GM12864 (cell line): ENCODE results near the gene TRIM34.
"Not testable (repeated sequence)": the region's sequence is repeated elsewhere in the genome, so short reads cannot be mapped to it uniquely, and the experiment has no call there.

Experiments
- DNase-seq: peaks from one replicate; pipeline ENCODE4 v3.0.0-alpha.2; 2011; ENCODE audit warnings: low read depth
- H3K4me3 ChIP-seq: 2 replicates; pipeline ENCODE4 v1.5.1; 2011; ENCODE audit warnings: mild to moderate bottlenecking, low read depth, low read length, control low read depth
- TF ChIP-seq, protein P1 (sequence below): IDR thresholded peaks from 2 replicates; pipeline ENCODE4 v1.5.1; 2011; ENCODE audit warnings: low read depth, mild to moderate bottlenecking, moderate library complexity, low read length, control low read depth, inconsistent platforms; ENCODE audit errors: missing control alignments

The TRIM34 gene

DNA sequence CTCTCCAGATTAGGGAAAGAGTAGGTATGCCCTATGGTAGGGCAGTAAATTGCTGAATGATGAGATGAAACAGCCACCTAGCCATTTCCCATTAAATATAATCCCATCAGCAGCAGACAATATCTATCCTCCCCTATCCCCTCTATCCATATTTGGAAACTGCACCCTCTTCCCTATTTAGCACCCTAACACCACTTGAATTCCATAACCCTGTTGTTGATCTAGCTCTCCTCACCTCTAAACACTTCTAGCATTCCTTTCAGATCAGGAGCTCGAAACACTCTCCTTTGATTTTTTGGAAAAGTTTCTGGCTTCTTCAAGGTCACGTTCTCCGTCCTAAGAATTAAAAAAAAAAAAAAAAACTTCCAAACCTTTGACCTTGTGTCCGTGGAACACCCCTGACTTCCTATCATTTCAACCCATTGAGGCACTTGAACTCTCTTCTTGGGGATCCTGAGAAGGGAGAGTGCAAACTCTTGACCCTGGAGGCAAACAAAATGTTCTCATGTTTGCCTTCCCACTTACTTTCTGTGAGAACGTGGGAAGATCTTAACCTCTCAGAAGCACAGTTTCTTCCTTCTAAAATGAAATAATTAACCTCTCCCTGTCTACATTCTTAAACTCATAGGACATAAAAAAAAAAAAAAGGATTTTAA, 41.1 kb downstream of the TRIM34 start:
- DNase-seq = no peak
- TF ChIP-seq, protein P1, sequence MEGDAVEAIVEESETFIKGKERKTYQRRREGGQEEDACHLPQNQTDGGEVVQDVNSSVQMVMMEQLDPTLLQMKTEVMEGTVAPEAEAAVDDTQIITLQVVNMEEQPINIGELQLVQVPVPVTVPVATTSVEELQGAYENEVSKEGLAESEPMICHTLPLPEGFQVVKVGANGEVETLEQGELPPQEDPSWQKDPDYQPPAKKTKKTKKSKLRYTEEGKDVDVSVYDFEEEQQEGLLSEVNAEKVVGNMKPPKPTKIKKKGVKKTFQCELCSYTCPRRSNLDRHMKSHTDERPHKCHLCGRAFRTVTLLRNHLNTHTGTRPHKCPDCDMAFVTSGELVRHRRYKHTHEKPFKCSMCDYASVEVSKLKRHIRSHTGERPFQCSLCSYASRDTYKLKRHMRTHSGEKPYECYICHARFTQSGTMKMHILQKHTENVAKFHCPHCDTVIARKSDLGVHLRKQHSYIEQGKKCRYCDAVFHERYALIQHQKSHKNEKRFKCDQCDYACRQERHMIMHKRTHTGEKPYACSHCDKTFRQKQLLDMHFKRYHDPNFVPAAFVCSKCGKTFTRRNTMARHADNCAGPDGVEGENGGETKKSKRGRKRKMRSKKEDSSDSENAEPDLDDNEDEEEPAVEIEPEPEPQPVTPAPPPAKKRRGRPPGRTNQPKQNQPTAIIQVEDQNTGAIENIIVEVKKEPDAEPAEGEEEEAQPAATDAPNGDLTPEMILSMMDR = no peak
- no peak overlapping the region for H3K4me3 ChIP-seq

DNA sequence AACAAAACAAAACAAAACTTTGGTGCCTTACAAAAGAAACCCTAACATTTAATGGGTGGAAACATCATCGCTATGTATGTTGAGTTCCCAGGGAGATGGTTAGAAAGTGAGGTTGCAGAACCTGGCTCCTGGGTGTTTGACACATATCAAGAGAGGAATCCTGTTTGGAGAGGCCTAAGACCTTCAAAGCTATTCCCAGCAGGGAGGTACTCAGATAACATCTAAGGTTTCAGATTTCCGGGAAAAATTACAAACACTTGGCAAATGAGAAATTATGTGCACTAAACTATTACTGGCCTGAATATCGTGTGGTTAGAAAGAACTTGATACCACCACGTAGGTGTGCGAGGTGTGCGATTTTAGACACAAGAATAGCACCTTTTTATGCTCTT, 41.6 kb downstream of the TRIM34 start:
- no peak overlapping the region for H3K4me3 ChIP-seq
- TF ChIP-seq, protein P1 = no peak
- DNase-seq = no peak

DNA sequence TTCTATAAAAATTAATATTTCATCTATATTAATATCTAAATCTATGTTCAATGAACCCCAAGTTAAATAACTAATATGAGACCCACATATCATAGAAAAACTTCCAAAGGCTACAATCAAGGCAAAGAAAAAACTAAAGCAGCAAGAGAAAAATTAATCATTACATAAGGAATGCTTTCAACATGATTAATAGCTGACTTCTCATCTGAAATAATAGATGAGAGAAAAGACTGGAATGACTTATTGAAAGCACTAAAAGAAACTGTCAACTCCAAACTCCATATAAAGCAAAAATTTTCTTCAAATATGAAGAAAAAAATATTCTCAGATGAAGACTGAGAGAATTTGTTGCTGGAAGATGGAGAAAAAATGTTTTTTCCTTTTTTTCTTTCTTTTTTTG, 47.0 kb downstream of the TRIM34 start:
- TF ChIP-seq, protein P1 = no peak
- no peak overlapping the region for H3K4me3 ChIP-seq
- no peak for DNase-seq

DNA sequence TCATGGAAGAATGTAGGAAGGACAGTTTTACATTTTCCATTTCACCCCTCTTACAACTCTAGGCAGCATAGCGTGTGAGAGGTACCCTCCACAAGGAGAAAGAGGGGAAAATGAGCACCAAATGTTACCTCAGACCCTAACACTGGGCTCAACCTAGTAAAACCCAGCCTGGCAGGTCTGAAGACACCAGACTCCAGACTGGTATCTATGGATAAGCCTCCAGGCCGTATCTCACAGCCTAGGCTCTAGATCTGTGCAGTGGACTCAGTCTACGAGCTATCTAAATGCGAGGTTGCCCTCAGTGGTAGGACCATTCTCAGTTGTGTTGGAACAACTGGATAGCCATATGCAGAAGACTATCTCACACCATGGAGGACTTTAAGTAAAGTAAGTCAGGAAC, 49.6 kb downstream of the TRIM34 start:
- no peak overlapping the region for H3K4me3 ChIP-seq
- TF ChIP-seq, protein P1 = no peak
- DNase-seq = no peak

DNA sequence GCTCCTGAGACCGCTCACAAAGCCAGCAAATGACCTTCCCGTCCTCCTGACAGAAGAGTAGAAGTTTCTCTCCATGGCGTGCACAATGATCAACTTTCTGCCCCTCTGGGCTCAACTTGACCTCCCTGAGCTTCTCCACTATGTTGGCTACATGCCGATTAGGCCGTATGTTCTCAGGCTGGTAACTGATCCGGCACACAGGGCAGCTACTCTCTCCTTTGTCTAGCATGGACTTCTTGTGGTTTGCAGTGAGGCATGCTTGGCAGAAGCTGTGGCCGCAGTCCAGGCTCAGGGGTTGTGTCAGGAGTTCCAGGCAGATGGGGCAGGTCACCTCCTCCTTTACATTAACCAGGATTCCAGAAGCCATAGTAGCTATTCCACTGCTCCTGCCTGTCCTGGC, 55.0 kb downstream of the TRIM34 start:
- H3K4me3 ChIP-seq = no peak overlapping the region
- no peak for DNase-seq
- TF ChIP-seq, protein P1 = no peak

DNA sequence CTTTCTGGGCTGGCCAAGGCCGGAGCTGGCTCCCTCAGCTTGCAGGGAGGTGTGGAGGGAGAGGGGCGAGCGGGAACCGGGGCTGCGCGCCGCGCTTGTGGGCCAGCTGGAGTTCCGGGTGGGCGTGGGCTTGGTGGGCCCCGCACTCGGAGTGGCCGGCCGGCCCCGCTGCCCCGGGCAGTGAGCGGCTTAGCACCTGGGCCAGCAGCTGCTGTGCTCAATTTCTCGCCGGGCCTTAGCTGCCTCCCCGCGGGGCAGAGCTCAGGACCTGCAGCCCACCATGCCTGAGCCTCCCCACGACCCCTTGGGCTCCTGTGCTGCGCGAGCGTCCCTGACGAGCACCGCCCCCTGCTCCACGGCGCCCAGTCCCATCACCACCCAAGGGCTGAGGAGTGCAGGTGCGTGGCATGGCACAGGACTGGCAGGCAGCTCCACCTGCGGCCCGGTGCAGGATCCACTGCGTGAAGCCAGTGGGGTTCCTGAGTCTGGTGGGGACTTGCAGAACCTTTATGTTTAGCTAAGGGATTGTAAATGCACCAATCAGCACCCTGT, 58.2 kb downstream of the TRIM34 start:
- H3K4me3 ChIP-seq, DNase-seq: not testable (repeated sequence)

DNA sequence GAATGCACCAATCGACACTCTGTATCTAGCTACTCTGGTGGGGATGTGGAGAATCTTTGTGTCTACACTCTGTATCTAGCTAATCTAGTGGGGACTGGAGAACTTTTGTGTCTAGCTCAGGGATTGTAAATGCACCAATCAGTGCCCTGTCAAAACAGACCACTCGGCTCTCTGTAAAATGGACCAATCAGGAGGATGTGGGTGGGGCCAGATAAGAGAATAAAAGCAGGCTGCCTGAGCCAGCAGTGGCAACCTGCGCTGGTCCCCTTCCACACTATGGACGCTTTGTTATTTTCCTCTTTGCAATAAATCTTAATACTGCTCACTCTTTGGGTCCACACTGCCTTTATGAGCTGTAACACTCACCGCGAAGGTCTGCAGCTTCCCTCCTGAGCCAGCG, 58.8 kb downstream of the TRIM34 start:
- peak overlapping the region; percentile 49 for H3K4me3 ChIP-seq
- not testable (repeated sequence) for DNase-seq

DNA sequence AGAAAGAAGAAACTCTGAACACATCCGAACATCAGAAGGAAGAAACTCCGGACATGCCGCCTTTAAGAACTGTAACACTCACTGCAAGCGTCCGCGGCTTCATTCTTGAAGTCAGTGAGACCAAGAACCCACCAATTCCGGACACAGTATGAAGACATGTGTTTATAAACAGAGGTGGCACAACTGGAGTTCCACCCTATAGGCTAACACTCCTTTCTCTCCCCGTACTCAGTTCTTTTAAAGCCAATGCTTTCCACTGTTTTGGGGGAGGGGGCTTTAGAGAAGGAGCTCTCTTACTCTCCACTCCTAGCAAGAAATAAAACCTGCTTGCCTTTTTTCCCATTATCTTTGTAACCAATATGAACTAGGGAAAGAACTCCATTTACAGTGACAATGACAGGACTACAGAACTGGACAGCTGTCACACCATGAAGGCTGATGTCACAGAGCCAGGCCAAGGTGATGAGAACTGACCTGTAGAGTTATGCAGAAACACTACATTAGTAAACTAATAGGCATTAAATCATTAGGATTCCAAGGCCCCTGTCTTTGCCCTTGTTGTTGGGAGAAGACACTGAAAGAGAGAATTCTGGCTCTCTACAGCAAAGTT, 59.3 kb downstream of the TRIM34 start:
- peak overlapping the region; percentile 49 for H3K4me3 ChIP-seq
- TF ChIP-seq, protein P1 = no peak
- no peak for DNase-seq
